H1 (cell line): ENCODE data around the gene ADAMTS9. TPM values are rescaled to one million over a fixed set of nuclear protein-coding genes. Genes with fewer than 3 reads are reported as not detected.

Source experiments
- CTCF ChIA-PET: fragments of 300-600 bp; sonication (Branson Sonifier 250); formaldehyde crosslinking; loops from one replicate; lab custom pipeline; 2021; ENCODE audit not compliant: partially characterized antibody; lab: Charles Lee
- POLR2A ChIA-PET: fragments of 300-600 bp; sonication (Branson Sonifier 250); formaldehyde crosslinking; loops from one replicate; lab custom pipeline; 2021; ENCODE audit warnings: inconsistent platforms; ENCODE audit not compliant: partially characterized antibody; lab: Charles Lee
- DNase-seq, 2 experiments: peaks; one replicate each; pipeline versions ENCODE4 v3.0.0 to v3.0.0-alpha.2; 2010 to 2022; ENCODE audit warnings: low spot score in 2 of 2, low read depth in 1 of 2, mixed read lengths in 1 of 2
- FAIRE-seq: peaks from 2 replicates; lab custom pipeline; 2011; peaks lifted over from hg19 to GRCh38; lab: Jason Lieb, UNC
- H2AFZ ChIP-seq: 2 replicates; pipeline ENCODE4 v1.8.1; 2012; ENCODE audit warnings: low read length, inconsistent platforms
- H2AK5ac ChIP-seq: 2 replicates; pipeline ENCODE4 v1.6.1; 2013; ENCODE audit warnings: low read depth, low read length
- H2BK120ac ChIP-seq: replicated peaks from 2 replicates; pipeline ENCODE3; 2013; ENCODE audit warnings: low read depth, low read length, inconsistent platforms
- H2BK12ac ChIP-seq: 2 replicates; pipeline ENCODE4 v1.6.1; 2013; ENCODE audit warnings: low read depth, low read length
- H2BK15ac ChIP-seq: 2 replicates; pipeline ENCODE4 v1.6.1; 2013; ENCODE audit warnings: low read length
- H2BK20ac ChIP-seq: 2 replicates; pipeline ENCODE4 v1.6.1; 2013; ENCODE audit warnings: low read length
- H2BK5ac ChIP-seq: 2 replicates; pipeline ENCODE4 v1.6.1; 2013; ENCODE audit warnings: low read depth, low read length
- H3K14ac ChIP-seq: 2 replicates; pipeline ENCODE4 v1.6.1; 2013; ENCODE audit warnings: inconsistent platforms; ENCODE audit not compliant: insufficient read length
- H3K18ac ChIP-seq: 2 replicates; pipeline ENCODE4 v1.6.1; 2013; ENCODE audit warnings: low read length; ENCODE audit errors: extremely low read depth
- H3K23ac ChIP-seq: 2 replicates; pipeline ENCODE4 v1.6.1; 2013; ENCODE audit warnings: inconsistent platforms; ENCODE audit not compliant: insufficient read length
- H3K23me2 ChIP-seq: 2 replicates; pipeline ENCODE4 v1.6.1; 2013; ENCODE audit warnings: low read depth, low read length
- H3K27ac ChIP-seq: 2 replicates; pipeline ENCODE4 v1.6.1; 2011; ENCODE audit warnings: low read depth, low read length, inconsistent platforms
- H3K27me3 ChIP-seq, 4 experiments: replicated peaks in 1 of 4; 1 replicate in 1 of 4; 2 replicates in 3 of 4; pipeline versions ENCODE4 v1.6.1 to v1.8.1; 2011 to 2013; ENCODE audit warnings: low read length in 3 of 4, mild to moderate bottlenecking in 3 of 4, inconsistent platforms in 2 of 4, mixed read lengths in 2 of 4, moderate library complexity in 1 of 4; ENCODE audit not compliant: control insufficient read depth in 3 of 4, insufficient read depth in 3 of 4; ENCODE audit errors: extremely low read depth in 1 of 4
- H3K36me3 ChIP-seq, 4 experiments: 2 replicates each; pipeline versions ENCODE4 v1.6.1 to v1.8.1; 2011 to 2013; ENCODE audit warnings: mild to moderate bottlenecking in 4 of 4, low read length in 3 of 4, moderate library complexity in 2 of 4, control low read depth in 1 of 4, inconsistent platforms in 1 of 4; ENCODE audit not compliant: insufficient read depth in 4 of 4, control insufficient read depth in 2 of 4
- H3K4ac ChIP-seq: replicated peaks from 2 replicates; pipeline ENCODE3; 2013; ENCODE audit warnings: low read length, low read depth, mixed read lengths, inconsistent platforms; ENCODE audit not compliant: insufficient read length
- H3K4me1 ChIP-seq, 4 experiments: replicated peaks in 1 of 4; 1 replicate in 1 of 4; 2 replicates in 3 of 4; pipeline versions ENCODE4 v1.6.1 to v1.8.1; 2011 to 2013; ENCODE audit warnings: low read length in 3 of 4, inconsistent platforms in 2 of 4, mixed read lengths in 1 of 4; ENCODE audit not compliant: insufficient read depth in 4 of 4, control insufficient read depth in 3 of 4
- H3K4me2 ChIP-seq, 2 experiments: 2 replicates each; pipeline versions ENCODE4 v1.6.1 to v1.8.1; 2011 to 2013; ENCODE audit warnings: low read depth in 2 of 2, low read length in 2 of 2, control low read depth in 1 of 2, inconsistent platforms in 1 of 2, mild to moderate bottlenecking in 1 of 2; ENCODE audit not compliant: insufficient read depth in 1 of 2
- H3K4me3 ChIP-seq, 4 experiments: fragments of 200-600, 300-600 bp in 1 of 4; sonication (generic), shearing (Covaris generic), sonication (Bioruptor Twin) in 1 of 4; 2 replicates each; pipeline versions ENCODE4 v1.5.1 to v1.8.1; 2011 to 2016; ENCODE audit warnings: low read length in 4 of 4, low read depth in 3 of 4, control low read depth in 2 of 4, inconsistent platforms in 2 of 4, mild to moderate bottlenecking in 2 of 4, mixed read lengths in 1 of 4, moderate library complexity in 1 of 4; ENCODE audit not compliant: insufficient read depth in 2 of 4; ENCODE audit errors: extremely low read depth in 1 of 4
- H3K56ac ChIP-seq: replicated peaks from 2 replicates; pipeline ENCODE3; 2013; ENCODE audit warnings: low read depth, mild to moderate bottlenecking, mixed read lengths, low read length, inconsistent platforms; ENCODE audit not compliant: insufficient read length
- H3K79me1 ChIP-seq: 2 replicates; pipeline ENCODE4 v1.6.1; 2013; ENCODE audit warnings: low read depth, low read length, control low read depth
- H3K79me2 ChIP-seq, 2 experiments: 2 replicates each; pipeline versions ENCODE4 v1.6.1 to v1.8.1; 2012 to 2013; ENCODE audit warnings: low read length in 2 of 2, mild to moderate bottlenecking in 2 of 2, inconsistent platforms in 1 of 2; ENCODE audit not compliant: insufficient read depth in 2 of 2, control insufficient read depth in 1 of 2
- H3K9ac ChIP-seq, 4 experiments: replicated peaks in 1 of 4; 1 replicate in 1 of 4; 2 replicates in 3 of 4; pipeline versions ENCODE4 v1.6.1 to v1.8.1; 2011 to 2013; ENCODE audit warnings: low read depth in 3 of 4, low read length in 3 of 4, control low read depth in 2 of 4, mild to moderate bottlenecking in 2 of 4, moderate library complexity in 2 of 4, inconsistent platforms in 1 of 4; ENCODE audit errors: extremely low read depth in 1 of 4
- H3K9me3 ChIP-seq, 2 experiments: 2 replicates each; pipeline versions ENCODE4 v1.6.1 to v1.8.1; 2012 to 2013; ENCODE audit warnings: mild to moderate bottlenecking in 2 of 2, moderate library complexity in 2 of 2, control low read depth in 1 of 2, inconsistent platforms in 1 of 2, low read depth in 1 of 2, low read length in 1 of 2, mixed read lengths in 1 of 2; ENCODE audit not compliant: insufficient read depth in 2 of 2
- H4K20me1 ChIP-seq, 2 experiments: replicated peaks in 1 of 2; 2 replicates each; pipeline versions ENCODE3 to v1.8.1; 2011 to 2013; ENCODE audit warnings: inconsistent platforms in 2 of 2, low read length in 2 of 2, mild to moderate bottlenecking in 1 of 2; ENCODE audit not compliant: insufficient read depth in 2 of 2, control insufficient read depth in 1 of 2
- H4K5ac ChIP-seq: 2 replicates; pipeline ENCODE4 v1.6.1; 2013; ENCODE audit warnings: low read length, low read depth, mixed read lengths, inconsistent platforms; ENCODE audit not compliant: insufficient read length
- H4K8ac ChIP-seq: 2 replicates; pipeline ENCODE4 v1.8.0; 2013; ENCODE audit warnings: mild to moderate bottlenecking, moderate library complexity, low read length, inconsistent platforms; ENCODE audit not compliant: insufficient read depth; ENCODE audit errors: extremely low read depth
- H4K91ac ChIP-seq: replicated peaks from 2 replicates; pipeline ENCODE3; 2013; ENCODE audit warnings: low read length, mixed read lengths, inconsistent platforms; ENCODE audit not compliant: insufficient read length
- JUN ChIP-seq: IDR thresholded peaks from 2 replicates; pipeline ENCODE4 v1.6.1; 2011; ENCODE audit warnings: low read depth, mild to moderate bottlenecking, improper control_type of control experiment, low read length
- MAFK ChIP-seq: IDR thresholded peaks from 2 replicates; pipeline ENCODE4 v1.6.1; 2012; ENCODE audit warnings: low read depth, mild to moderate bottlenecking, improper control_type of control experiment, low read length
- NANOG ChIP-seq: IDR thresholded peaks from 2 replicates; pipeline ENCODE4 v1.6.1; 2011; ENCODE audit warnings: low read length, low read depth, mild to moderate bottlenecking, inconsistent platforms; ENCODE audit not compliant: insufficient read depth, poor library complexity, severe bottlenecking
- NRF1 ChIP-seq: IDR thresholded peaks from 2 replicates; pipeline ENCODE4 v1.6.1; 2011; ENCODE audit warnings: mild to moderate bottlenecking, low read depth, low read length, improper control_type of control experiment
- RBBP5 ChIP-seq: IDR thresholded peaks from 2 replicates; pipeline ENCODE4 v1.7.1; 2012; ENCODE audit warnings: low read depth, mild to moderate bottlenecking, inconsistent platforms, low read length, moderate library complexity, borderline replicate concordance
- RFX5 ChIP-seq: IDR thresholded peaks from 2 replicates; pipeline ENCODE4 v1.6.1; 2011; ENCODE audit warnings: low read depth, low read length, improper control_type of control experiment, borderline replicate concordance
- SUZ12 ChIP-seq: fragments of 200-600 bp; sonication (generic); IDR thresholded peaks from 2 replicates; pipeline ENCODE4 v1.6.1; 2012; ENCODE audit warnings: mild to moderate bottlenecking, inconsistent platforms, low read length, moderate library complexity, mixed read lengths
- TBP ChIP-seq: IDR thresholded peaks from 2 replicates; pipeline ENCODE4 v1.6.1; 2011; ENCODE audit warnings: low read depth, low read length, improper control_type of control experiment
- YY1 ChIP-seq: IDR thresholded peaks from 2 replicates; pipeline ENCODE4 v1.6.1; 2011; ENCODE audit warnings: low read depth, mild to moderate bottlenecking, low read length
- WGBS, 2 experiments: shearing (Covaris generic) in 1 of 2; methylation state at CpG; one replicate each; pipeline versions ENCODE4 v1.1.6 to v1.1.7; 2013 to 2015; ENCODE audit warnings: low lambda C conversion rate in 2 of 2, mixed read lengths in 2 of 2, inconsistent platforms in 1 of 2, low coverage in 1 of 2, missing lambda C conversion rate in 1 of 2; ENCODE audit not compliant: insufficient replicate concordance in 2 of 2, insufficient coverage in 1 of 2, insufficient read length in 1 of 2; ENCODE audit errors: extremely low coverage in 1 of 2, missing lambda C conversion rate in 1 of 2; 5-methylcytosine and 5-hydroxymethylcytosine counted together
- polyA plus RNA-seq, 7 experiments: library from polyadenylated mRNA; depleted of rRNA in 3 of 7; stranded (reverse) in 5 of 7; unstranded in 2 of 7; fragments of >200 nt in 5 of 7; fragments of 200-250 nt in 2 of 7; gene quantifications; 1 replicate in 5 of 7; 2 replicates in 1 of 7; 4 replicates in 1 of 7; pipeline versions ENCODE4 v1.2.1 to v1.2.3, GENCODE V29; 2011 to 2013; ENCODE audit warnings: missing spikeins in 2 of 7, mixed read lengths in 2 of 7
- total RNA-seq: library from RNA; stranded (reverse); fragmentation: NEBNext Ultra II Directional; extraction: Animal tissue kit (Norgen Biotek cat#: 25700); gene quantifications from 2 replicates; pipeline ENCODE4 v1.2.1, GENCODE V29; 2021

ADAMTS9 gene
- total and polyA plus RNA-seq, 2 of the 8 experiments (the other 6 are each of a cell fraction or from before 2014, with no cell fraction given) = 0.20 to 0.41 TPM

DNA sequence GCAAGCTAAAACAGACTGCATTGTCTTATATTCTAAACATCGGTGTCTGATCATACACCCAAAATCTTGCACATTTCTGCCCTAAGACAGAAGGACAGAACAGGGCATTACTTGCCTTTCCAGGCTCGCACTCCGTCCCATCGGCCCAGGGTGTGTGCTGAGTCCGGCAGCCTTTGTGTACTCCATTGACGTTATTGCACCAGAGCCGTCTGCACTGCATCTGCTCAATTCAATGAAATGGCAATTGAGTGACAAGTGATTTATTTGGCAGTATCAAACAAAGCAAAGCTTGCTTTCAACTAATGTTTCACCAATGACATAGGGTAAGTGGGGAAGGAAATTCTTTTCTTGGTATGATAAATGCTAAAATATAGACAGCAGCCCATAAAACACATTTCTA, 40.0 kb downstream of the ADAMTS9 start:
- Histone ChIP-seq H3K27ac (no peak overlapping the region), H3K14ac (no peak overlapping the region), H3K23me2 (no peaks in the 10 kb centered on the region), H4K5ac (no peak overlapping the region), H4K91ac (no peak overlapping the region), H2BK20ac (no peak overlapping the region), H4K8ac (no peak overlapping the region), H3K36me3 (no peaks in the 10 kb centered on the region), H3K23ac (no peak overlapping the region), H3K4me3 (no peak overlapping the region), H3K4me1 (peaks cover 1 to 8% (median 7%) of the 10 kb centered on the region in 4 experiments; a peak in 5 of 7 replicates), H3K79me1 (no peaks in the 10 kb centered on the region), H2BK5ac (no peak overlapping the region), H2AK5ac (no peak overlapping the region), H3K4me2 (no peak overlapping the region), H3K79me2 (no peaks in the 10 kb centered on the region), H3K56ac (no peak overlapping the region), H3K9ac (no peak overlapping the region), H2BK12ac (no peak overlapping the region), H3K4ac (no peak overlapping the region), H2AFZ (no peak overlapping the region), H4K20me1 (no peaks in the 10 kb centered on the region), H3K9me3 (no peaks in the 10 kb centered on the region), H2BK15ac (no peak overlapping the region), H3K18ac (no peak overlapping the region), H3K27me3 (no peaks in the 10 kb centered on the region), H2BK120ac (no peak overlapping the region)
- WGBS, 2 experiments = 97% methylated on average over 7 of the region's 7 CpGs; no CpG with 5 or more reads in 1 of the 2 experiments
- no peak for TF ChIP-seq YY1
- TF ChIP-seq RBBP5 = no peak
- no peak for TF ChIP-seq JUN
- no peak for TF ChIP-seq SUZ12
- TF ChIP-seq NRF1 = no peak
- no peak for TF ChIP-seq NANOG
- TF ChIP-seq MAFK = no peak
- TF ChIP-seq RFX5 = no peak
- no peak for TF ChIP-seq TBP
- FAIRE-seq = no peak
- CTCF ChIA-PET = interaction anchor here (0.6 to 1.6 kb wide), 2 partner anchors 114 to 374 kb away, joined by 3 to 5 read pairs; no protein-coding TSS in a partner anchor
- no peak for DNase-seq
- POLR2A ChIA-PET = no interaction called here
